ENCODE data around the gene XPO6. TPM values are rescaled to one million over a fixed set of nuclear protein-coding genes. Genes with fewer than 3 reads are reported as not detected.

Gene XPO6
- total RNA-seq, 4 donors from 2014 or later, result 88.2 to 160 (median 118) TPM

DNA sequence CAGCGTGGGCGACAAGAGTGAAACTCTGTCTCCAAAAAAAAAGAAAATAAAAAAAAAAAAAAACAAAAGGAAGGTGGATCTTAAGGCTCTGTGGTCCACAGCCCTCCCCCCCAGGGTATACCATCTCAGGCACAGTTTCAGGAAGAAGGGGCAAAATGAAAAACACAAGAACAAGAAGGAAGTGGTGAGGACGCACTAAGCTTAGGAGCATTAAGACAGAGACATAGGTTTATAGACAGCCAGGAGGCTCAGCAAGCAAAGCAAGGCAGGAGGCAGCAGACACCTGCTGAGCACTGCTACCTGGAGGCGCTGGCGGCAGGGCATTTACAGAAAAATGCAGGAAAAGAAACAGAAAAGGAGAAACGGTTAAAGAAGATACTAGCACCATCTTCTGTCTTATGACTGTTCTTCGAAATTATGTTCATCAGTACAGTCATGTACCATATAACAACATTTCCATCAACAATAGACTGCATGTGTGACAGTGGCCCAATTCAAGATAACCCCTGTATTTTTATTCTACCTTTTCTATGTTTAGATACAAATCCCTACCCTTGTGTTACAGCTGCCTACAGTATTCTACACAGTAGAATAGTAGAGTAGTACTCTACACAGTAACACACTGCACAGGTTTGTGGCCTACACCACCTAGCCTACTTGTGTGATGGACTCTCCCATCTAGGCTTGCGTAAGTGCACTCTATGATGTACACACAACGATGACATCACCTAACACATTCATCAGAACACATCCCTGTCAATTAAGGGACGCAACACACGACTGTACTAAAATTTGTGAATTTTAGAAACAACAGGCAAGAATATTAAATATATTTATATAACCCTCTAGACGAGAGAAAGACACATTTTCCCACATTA is 62.5 kb downstream of the XPO6 start:
- no peaks in the 10 kb centered on the region for H3K4me1 ChIP-seq
- H3K36me3 ChIP-seq, result peaks cover 5 to 26% of the 10 kb centered on the region in 2 donors
- DNase-seq, result no peak
- TF ChIP-seq POLR2A (IDR thresholded peaks at IDR 0.05), result no peak
- TF ChIP-seq, protein P1, sequence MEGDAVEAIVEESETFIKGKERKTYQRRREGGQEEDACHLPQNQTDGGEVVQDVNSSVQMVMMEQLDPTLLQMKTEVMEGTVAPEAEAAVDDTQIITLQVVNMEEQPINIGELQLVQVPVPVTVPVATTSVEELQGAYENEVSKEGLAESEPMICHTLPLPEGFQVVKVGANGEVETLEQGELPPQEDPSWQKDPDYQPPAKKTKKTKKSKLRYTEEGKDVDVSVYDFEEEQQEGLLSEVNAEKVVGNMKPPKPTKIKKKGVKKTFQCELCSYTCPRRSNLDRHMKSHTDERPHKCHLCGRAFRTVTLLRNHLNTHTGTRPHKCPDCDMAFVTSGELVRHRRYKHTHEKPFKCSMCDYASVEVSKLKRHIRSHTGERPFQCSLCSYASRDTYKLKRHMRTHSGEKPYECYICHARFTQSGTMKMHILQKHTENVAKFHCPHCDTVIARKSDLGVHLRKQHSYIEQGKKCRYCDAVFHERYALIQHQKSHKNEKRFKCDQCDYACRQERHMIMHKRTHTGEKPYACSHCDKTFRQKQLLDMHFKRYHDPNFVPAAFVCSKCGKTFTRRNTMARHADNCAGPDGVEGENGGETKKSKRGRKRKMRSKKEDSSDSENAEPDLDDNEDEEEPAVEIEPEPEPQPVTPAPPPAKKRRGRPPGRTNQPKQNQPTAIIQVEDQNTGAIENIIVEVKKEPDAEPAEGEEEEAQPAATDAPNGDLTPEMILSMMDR (IDR thresholded peaks at IDR 0.05), result no peak
- H3K4me3 ChIP-seq (replicated peaks in 1 of 3), result no peak overlapping the region
- H3K27ac ChIP-seq, result no peak overlapping the region
- no peaks in the 10 kb centered on the region for H3K27me3 ChIP-seq
- H3K9me3 ChIP-seq, result no peaks in the 10 kb centered on the region
- 93% methylated on average over 12 of the region's 12 CpGs for WGBS, 2 donors
- intact Hi-C loops (cut with DNase I), result no loop called here

DNA sequence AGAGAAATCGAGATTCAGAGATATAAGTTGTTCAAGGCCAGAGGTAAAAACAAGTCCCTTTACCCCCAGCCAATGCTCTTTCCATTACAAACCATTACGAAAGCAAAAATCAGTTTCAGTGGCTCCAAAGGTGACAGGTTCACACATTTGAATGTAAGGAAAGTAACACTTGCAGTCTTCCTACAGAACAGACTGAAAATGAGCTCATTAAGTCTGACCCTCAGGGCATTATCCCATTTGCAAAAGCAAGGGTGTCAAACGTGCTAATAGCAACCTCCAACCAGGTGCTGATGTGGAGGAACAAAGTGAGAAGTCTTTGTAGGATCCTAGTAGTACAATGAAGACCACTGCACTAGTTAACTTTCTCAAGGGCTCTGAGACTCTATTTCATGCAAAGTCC is 65.2 kb downstream of the XPO6 start:
- Histone ChIP-seq H3K36me3 (peaks cover 5 to 16% of the 10 kb centered on the region in 2 donors), H3K4me1 (no peaks in the 10 kb centered on the region), H3K4me3 (replicated peaks in 1 of 3) (no peak overlapping the region), H3K27ac (no peak overlapping the region), H3K9me3 (no peaks in the 10 kb centered on the region), H3K27me3 (no peaks in the 10 kb centered on the region)
- 90 to 94% methylated on average over 3 of the region's 3 CpGs for WGBS, 2 donors
- intact Hi-C loops (cut with DNase I), result no loop called here
- no peak for TF ChIP-seq POLR2A (IDR thresholded peaks at IDR 0.05)
- TF ChIP-seq, protein P1 (IDR thresholded peaks at IDR 0.05), result no peak
- DNase-seq, result no peak

DNA sequence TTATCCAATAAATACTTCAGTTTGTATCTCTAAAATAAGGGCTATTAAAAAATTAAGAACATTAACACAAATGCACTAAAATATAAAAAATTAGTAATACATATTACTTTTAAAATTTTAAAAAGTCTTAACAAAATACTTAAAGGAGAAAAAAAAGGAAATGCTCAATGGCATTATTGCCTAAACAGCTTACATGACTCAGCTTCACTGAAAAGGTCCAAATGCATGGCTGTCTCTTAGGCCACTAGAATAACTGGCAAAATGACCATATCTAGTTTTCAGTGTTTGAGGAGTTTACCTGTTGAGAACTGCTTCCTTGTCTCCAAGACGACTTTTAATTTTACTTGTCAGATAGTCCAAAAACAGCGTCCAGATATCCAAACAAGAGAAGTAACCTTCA is 66.0 kb downstream of the XPO6 start:
- no peaks in the 10 kb centered on the region for H3K4me1 ChIP-seq
- peaks cover 5 to 16% of the 10 kb centered on the region in 2 donors for H3K36me3 ChIP-seq
- no peak overlapping the region for H3K27ac ChIP-seq
- TF ChIP-seq, protein P1 (IDR thresholded peaks at IDR 0.05), result no peak
- TF ChIP-seq POLR2A (IDR thresholded peaks at IDR 0.05), result no peak
- no peaks in the 10 kb centered on the region for H3K9me3 ChIP-seq
- no peaks in the 10 kb centered on the region for H3K27me3 ChIP-seq
- H3K4me3 ChIP-seq (replicated peaks in 1 of 3), result no peak overlapping the region
- WGBS, 2 donors, result 91 to 96% methylated on average over 2 of the region's 2 CpGs
- DNase-seq, result no peak
- intact Hi-C loops (cut with DNase I), result no loop called here

DNA sequence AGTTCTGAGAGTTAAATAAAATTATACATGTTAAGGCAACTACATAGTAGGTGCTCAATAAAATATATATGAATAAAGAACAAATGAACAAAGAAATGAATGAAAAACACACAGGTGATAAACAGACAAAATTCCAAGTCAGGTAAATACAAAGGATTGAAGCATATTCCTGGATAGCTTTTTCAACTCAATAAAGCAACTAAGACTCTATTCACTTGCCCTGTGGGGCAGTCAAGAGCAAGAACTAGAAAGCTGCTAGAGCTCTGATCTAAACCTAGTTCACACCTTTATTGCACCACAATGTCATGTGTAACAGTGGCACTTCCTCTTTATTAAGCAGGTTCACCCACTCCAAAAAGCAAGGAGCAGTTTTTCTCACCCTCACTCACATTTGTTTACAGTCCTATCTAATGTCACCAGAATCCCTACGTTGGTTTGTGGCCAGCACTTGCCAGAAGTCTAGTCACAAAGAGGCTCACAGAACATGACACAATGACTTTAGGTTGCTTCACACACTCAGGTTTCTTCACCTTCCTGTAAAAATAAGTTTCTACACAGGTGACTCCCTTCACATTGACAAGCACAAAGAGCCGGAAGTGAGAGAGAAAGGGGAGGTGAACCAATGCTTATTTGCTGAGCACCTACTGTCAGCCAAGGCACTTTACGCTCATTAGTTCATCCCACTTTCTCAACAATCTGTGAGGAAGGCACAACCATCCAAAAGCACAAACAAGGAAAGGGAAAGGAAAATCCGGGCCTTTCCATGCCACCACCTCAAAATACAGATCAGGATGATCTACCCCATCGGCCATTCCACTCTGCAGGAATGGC is 70.8 kb downstream of the XPO6 start:
- peak in 1 of 2 donors; percentile 17 for DNase-seq
- H3K27me3 ChIP-seq, result no peaks in the 10 kb centered on the region
- no peaks in the 10 kb centered on the region for H3K4me1 ChIP-seq
- no peak overlapping the region for H3K4me3 ChIP-seq (replicated peaks in 1 of 3)
- no peak overlapping the region for H3K27ac ChIP-seq
- intact Hi-C loops (cut with DNase I), result no loop called here
- TF ChIP-seq, protein P1 (IDR thresholded peaks at IDR 0.05), result no peak
- TF ChIP-seq POLR2A (IDR thresholded peaks at IDR 0.05), result no peak
- no peaks in the 10 kb centered on the region for H3K9me3 ChIP-seq
- 86 to 87% methylated on average over 5 of the region's 5 CpGs for WGBS, 2 donors
- peaks cover 0 to 3% of the 10 kb centered on the region in 2 donors for H3K36me3 ChIP-seq
